HG02678 (cell line): ENCODE measurements around the gene HECTD4.
"Not testable (repeated sequence)": the region's sequence is repeated elsewhere in the genome, so short reads cannot be mapped to it uniquely, and the experiment has no call there.

Experiments
- ATAC-seq: cut with Tn5 transposase; IDR thresholded peaks from one replicate; pipeline ENCODE4 v1.9.1; 2021; ENCODE audit warnings: mild to moderate bottlenecking, moderate library complexity; ENCODE audit not compliant: unreplicated experiment

Gene HECTD4

DNA sequence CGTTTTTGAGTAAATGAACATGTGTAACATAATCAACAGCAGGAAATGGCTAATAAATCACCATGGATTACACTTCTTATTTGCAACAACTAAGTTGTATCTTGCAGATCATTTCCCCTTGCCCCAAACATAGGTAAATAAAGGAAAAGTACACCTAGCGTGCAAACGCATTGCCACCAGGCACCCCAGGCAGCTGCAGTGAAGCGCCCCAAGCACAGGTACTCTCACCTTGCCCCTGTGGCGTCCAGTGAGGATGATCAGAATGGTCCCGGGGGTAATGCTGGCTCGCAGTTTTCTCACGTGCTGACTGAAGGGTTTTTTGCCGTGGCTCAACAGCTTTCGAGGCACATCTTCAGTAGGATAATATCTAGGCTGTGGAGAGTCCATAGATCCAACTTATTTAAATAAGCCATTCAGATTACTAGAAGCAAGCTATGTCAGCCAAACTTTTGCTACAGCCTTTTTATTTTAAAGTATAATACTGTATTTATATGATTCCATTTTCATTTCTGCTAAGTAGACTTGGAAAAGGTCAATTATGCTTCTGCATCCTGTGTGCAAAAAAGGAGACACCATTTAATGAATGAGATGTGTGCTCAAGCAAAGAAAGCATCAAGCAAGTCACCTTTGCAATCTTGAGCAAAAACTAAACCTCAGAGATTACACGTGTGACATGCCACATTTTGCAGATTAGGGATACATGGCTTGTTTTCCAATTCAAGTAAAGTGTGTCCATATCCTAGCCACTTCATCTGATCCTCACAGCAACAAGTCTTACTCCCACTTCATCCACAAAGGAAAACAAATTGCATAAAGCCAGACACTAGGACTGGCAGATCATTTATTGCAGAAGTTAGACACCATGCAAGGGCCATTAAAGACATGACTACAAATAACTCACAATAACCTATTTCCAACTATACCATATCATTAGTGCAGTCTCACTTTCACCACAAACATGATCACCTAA lies 24.6 kb upstream of the HECTD4 start:
- ATAC-seq, result no peak

- no peak for ATAC-seq
These were observed 19.8 kb upstream of the HECTD4 start for GRCh38 chr12:112401903-112402498.

GRCh38 chr12:112401054-112401453 lies 18.8 kb upstream of the HECTD4 start:
- ATAC-seq, result no peak

DNA sequence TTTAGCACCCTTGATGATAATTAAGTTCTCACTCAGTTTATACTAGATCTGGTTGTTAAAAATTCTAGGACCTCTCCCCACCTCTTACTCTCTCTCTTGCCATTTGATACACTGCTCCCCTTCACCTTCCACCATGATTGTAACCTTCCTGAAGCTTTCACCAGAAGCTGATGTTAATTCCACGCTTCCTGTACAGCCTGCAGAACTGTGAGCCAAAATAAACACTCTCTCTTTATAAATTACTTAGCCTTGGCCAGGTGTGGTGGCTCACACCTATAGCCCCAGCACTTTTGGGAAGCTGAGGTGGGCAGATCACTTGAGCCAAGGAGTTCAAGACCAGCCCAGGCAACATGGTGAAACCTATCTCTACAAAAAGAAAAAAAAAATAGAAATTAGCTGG lies 11.1 kb upstream of the HECTD4 start:
- ATAC-seq, result no peak

GRCh38 chr12:112389922-112390654 lies 7.9 kb upstream of the HECTD4 start:
- ATAC-seq, result not testable (repeated sequence)

GRCh38 chr12:112389228-112389627 lies 7.0 kb upstream of the HECTD4 start:
- no peak for ATAC-seq

GRCh38 chr12:112386726-112387125 lies 4.5 kb upstream of the HECTD4 start:
- ATAC-seq, result no peak

- ATAC-seq, result no peak
These were observed 635 bp upstream of the HECTD4 start for GRCh38 chr12:112382866-112383265.

DNA sequence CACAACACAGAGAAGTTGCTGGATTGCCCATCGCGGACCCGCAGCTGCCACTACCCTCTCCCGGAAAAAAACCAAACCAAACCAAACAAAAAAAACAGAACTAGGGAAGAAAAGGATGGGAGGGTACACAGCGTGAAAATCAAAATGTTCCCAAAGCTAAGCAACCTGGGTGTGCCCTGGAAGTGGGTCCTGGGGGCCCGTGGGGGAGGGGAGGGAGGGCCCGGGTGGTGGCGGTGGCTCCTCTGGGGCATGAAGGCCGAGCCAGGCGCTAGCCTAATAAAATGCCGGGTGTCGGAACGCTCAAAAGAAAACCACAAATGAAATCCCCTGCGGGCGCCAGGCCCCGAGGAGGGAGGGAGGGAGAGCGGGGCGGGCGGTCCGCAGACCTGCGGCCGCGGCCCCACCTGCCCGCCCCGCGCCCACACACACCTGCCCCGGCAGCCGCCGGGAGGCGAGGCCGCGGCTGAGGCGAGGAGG lies 787 bp downstream of the HECTD4 start:
- peak; percentile 45 for ATAC-seq

DNA sequence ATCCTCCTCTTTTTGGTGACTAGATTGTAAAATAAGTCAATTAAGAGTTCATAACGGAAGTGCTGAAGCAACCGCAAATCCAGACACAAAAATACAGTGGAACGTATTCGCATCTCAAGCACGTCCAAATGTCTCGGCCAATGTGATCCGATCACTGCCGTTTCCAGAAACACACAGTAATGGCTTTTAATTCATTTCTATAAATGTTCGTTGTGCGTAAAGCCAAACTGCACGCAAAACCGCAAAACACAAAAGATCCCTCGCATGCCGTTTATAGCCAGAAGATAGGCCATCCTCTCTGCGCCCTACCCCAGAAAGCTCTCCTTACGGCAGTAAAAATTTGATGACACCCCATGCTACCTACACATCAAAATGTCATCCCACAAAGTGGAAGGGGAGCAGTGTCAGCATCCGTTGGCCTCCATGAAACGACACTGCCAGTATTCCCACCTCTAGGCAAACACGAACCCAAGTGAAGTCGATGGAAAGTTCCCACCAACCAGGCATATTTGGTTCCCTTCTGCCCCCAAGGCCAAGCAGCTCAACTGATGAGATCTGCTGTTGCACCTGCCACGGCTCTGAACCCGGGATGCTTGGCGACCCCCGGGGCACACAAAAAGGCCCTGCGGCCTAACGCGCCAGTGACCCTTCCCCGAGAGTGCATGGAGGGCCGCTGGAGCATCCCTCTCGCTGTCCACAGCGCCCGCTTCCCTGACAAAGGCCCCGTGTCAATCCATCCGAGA lies 1.4 kb downstream of the HECTD4 start:
- ATAC-seq, result no peak

DNA sequence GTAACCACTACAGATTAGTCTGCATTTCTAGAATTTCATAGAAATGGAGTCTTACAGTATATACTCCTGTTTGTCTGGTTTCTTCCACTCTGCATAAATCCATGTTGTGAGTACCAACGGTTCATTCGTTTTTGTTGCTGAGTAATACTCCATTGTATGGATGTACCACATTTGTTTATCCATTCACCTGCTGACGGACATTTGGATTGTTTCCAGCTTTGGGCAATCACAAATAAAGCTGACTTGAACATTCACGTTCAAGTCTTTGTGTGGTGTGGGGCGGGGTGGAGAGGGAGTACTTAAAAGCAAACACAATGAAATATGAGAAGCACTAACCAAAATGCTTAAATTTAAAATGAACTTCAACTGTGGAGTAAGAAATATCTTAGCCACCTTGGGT lies 7.1 kb downstream of the HECTD4 start:
- ATAC-seq, result no peak

GRCh38 chr12:112374166-112374740 lies 8.0 kb downstream of the HECTD4 start:
- no peak for ATAC-seq

- no peak for ATAC-seq
These were observed 11.2 kb downstream of the HECTD4 start for GRCh38 chr12:112370868-112371510.

- ATAC-seq, result no peak
These were observed 12.0 kb downstream of the HECTD4 start for GRCh38 chr12:112370199-112370598.

- no peak for ATAC-seq
These were observed 13.4 kb downstream of the HECTD4 start for GRCh38 chr12:112368856-112369255.

GRCh38 chr12:112367965-112368364 lies 14.3 kb downstream of the HECTD4 start:
- no peak for ATAC-seq

GRCh38 chr12:112362310-112362709 lies 19.9 kb downstream of the HECTD4 start:
- no peak for ATAC-seq

- no peak for ATAC-seq
These were observed 21.0 kb downstream of the HECTD4 start for GRCh38 chr12:112361271-112361670.

- no peak for ATAC-seq
These were observed 22.9 kb downstream of the HECTD4 start for GRCh38 chr12:112359290-112359689.

DNA sequence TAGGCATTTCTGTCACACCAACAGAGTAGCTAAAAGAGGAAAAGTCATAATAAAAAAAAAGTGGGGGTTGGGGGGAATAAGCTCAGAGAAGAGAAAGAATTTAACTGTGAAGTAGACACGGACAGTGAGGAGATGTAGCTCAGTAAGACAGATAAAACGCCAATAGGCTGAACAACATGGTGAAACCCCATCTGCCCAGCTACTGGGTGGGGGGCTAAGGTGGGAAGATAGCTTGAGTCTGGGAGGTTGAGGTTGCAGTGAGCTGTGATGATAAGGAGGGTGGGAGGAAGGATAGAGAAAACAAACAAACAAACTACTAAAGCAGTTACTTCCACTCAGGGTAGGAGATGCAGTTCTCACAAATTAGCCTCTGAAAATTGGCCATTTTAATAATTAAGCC lies 25.0 kb downstream of the HECTD4 start:
- no peak for ATAC-seq
